Osteoblast (primary cell): ENCODE results near the gene FEM1B. TPM values are rescaled to one million over a fixed set of nuclear protein-coding genes. Genes with fewer than 3 reads are reported as not detected.

Experiments used
- DNase-seq: peaks from one replicate; pipeline ENCODE4 v3.0.0; 2011; ENCODE audit warnings: low spot score, mixed read lengths; ENCODE audit not compliant: insufficient read length; ENCODE audit errors: missing footprints
- H2AFZ ChIP-seq: 2 replicates; pipeline ENCODE4 v1.6.0; 2011; ENCODE audit warnings: mild to moderate bottlenecking, low read length
- H3K27ac ChIP-seq: 2 replicates; pipeline ENCODE4 v1.5.1; 2011; ENCODE audit warnings: mild to moderate bottlenecking, low read depth, low read length, moderate library complexity
- H3K27me3 ChIP-seq: 2 replicates; pipeline ENCODE4 v1.6.0; 2012; ENCODE audit warnings: mild to moderate bottlenecking, control low read depth, inconsistent platforms, low read length, moderate library complexity; ENCODE audit not compliant: insufficient read depth
- H3K36me3 ChIP-seq: 2 replicates; pipeline ENCODE4 v1.5.1; 2011; ENCODE audit warnings: mild to moderate bottlenecking, low read length, control low read depth, moderate library complexity; ENCODE audit not compliant: insufficient read depth
- H3K4me1 ChIP-seq: 2 replicates; pipeline ENCODE4 v1.5.1; 2011; ENCODE audit warnings: mild to moderate bottlenecking, low read length, control low read depth, moderate library complexity; ENCODE audit not compliant: insufficient read depth
- H3K4me2 ChIP-seq: 2 replicates; pipeline ENCODE4 v1.6.0; 2011; ENCODE audit warnings: mild to moderate bottlenecking, low read length; ENCODE audit not compliant: insufficient read depth
- H3K4me3 ChIP-seq: fragments of 200-600 bp; sonication (generic); 3 replicates; pipeline ENCODE4 v1.5.1; 2012; ENCODE audit warnings: mild to moderate bottlenecking, low read length, inconsistent platforms; ENCODE audit not compliant: insufficient read depth
- H3K79me2 ChIP-seq: 2 replicates; pipeline ENCODE4 v1.6.0; 2012; ENCODE audit warnings: mild to moderate bottlenecking, low read length, control low read depth, inconsistent platforms; ENCODE audit not compliant: insufficient read depth
- H3K9me3 ChIP-seq: 2 replicates; pipeline ENCODE4 v1.5.1; 2011; ENCODE audit warnings: low read depth, low read length, control low read depth
- H4K20me1 ChIP-seq: 2 replicates; pipeline ENCODE4 v1.6.0; 2012; ENCODE audit warnings: mild to moderate bottlenecking, low read length, control low read depth; ENCODE audit not compliant: insufficient read depth
- CTCF ChIP-seq: IDR thresholded peaks from 2 replicates; pipeline ENCODE4 v1.5.1; 2011; ENCODE audit warnings: mild to moderate bottlenecking, low read depth, low read length, moderate library complexity; ENCODE audit errors: extremely low read depth
- total RNA-seq: library from RNA; depleted of rRNA; stranded (reverse); fragments of >200 nt; gene quantifications from 2 replicates; pipeline ENCODE4 v1.2.3, GENCODE V29; 2012

FEM1B gene
- total RNA-seq, 1 donor: 35.5 TPM

GRCh38 chr15:68336516-68336915, 59.0 kb downstream of the FEM1B start:
- Histone ChIP-seq H3K79me2 (no peaks in the 10 kb centered on the region), H3K27ac (no peak overlapping the region), H3K4me1 (peaks cover 46% of the 10 kb centered on the region), H3K27me3 (no peaks in the 10 kb centered on the region), H3K4me3 (no peak overlapping the region), H3K9me3 (no peaks in the 10 kb centered on the region), H3K36me3 (peaks cover 81% of the 10 kb centered on the region), H3K4me2 (no peak overlapping the region), H2AFZ (no peak overlapping the region), H4K20me1 (peaks cover 2% of the 10 kb centered on the region)
- no peak for DNase-seq
- TF ChIP-seq CTCF: no peak

- H3K36me3 ChIP-seq: peaks cover 81% of the 10 kb centered on the region
- DNase-seq: no peak
- H3K27ac ChIP-seq: peak overlapping the region; percentile 39
- H2AFZ ChIP-seq: no peak overlapping the region
- peaks cover 53% of the 10 kb centered on the region for H3K4me1 ChIP-seq
- no peaks in the 10 kb centered on the region for H3K79me2 ChIP-seq
- no peak overlapping the region for H3K4me3 ChIP-seq
- no peaks in the 10 kb centered on the region for H3K9me3 ChIP-seq
- H4K20me1 ChIP-seq: peaks cover 8% of the 10 kb centered on the region
- no peak for TF ChIP-seq CTCF
- no peak overlapping the region for H3K4me2 ChIP-seq
- H3K27me3 ChIP-seq: no peaks in the 10 kb centered on the region
These were observed 60.3 kb downstream of the FEM1B start for GRCh38 chr15:68337826-68338225.

- no peak for DNase-seq
- H3K79me2 ChIP-seq: no peaks in the 10 kb centered on the region
- H3K9me3 ChIP-seq: no peaks in the 10 kb centered on the region
- no peak overlapping the region for H3K27ac ChIP-seq
- no peak overlapping the region for H3K4me2 ChIP-seq
- H2AFZ ChIP-seq: no peak overlapping the region
- no peak overlapping the region for H3K4me3 ChIP-seq
- H4K20me1 ChIP-seq: peaks cover 8% of the 10 kb centered on the region
- TF ChIP-seq CTCF: no peak
- no peaks in the 10 kb centered on the region for H3K27me3 ChIP-seq
- peaks cover 83% of the 10 kb centered on the region for H3K36me3 ChIP-seq
- peaks cover 41% of the 10 kb centered on the region for H3K4me1 ChIP-seq
These were observed 61.9 kb downstream of the FEM1B start for GRCh38 chr15:68339481-68339880.

GRCh38 chr15:68340726-68341671, 63.5 kb downstream of the FEM1B start:
- H2AFZ ChIP-seq: no peak overlapping the region
- H3K79me2 ChIP-seq: no peaks in the 10 kb centered on the region
- no peak for DNase-seq
- no peak overlapping the region for H3K27ac ChIP-seq
- no peak for TF ChIP-seq CTCF
- no peak overlapping the region for H3K4me2 ChIP-seq
- H3K27me3 ChIP-seq: no peaks in the 10 kb centered on the region
- no peaks in the 10 kb centered on the region for H3K9me3 ChIP-seq
- no peak overlapping the region for H3K4me3 ChIP-seq
- peaks cover 95% of the 10 kb centered on the region for H3K36me3 ChIP-seq
- peaks cover 26% of the 10 kb centered on the region for H3K4me1 ChIP-seq
- H4K20me1 ChIP-seq: peaks cover 11% of the 10 kb centered on the region
